ENCODE measurements around the gene CARNS1. TPM values are rescaled to one million over a fixed set of nuclear protein-coding genes. Genes with fewer than 3 reads are reported as not detected.

The CARNS1 gene
- total RNA-seq, 4 donors from 2014 or later = 0.09 to 0.76 (median 0.25) TPM

GRCh38 chr11:67428052-67429001, 12.8 kb downstream of the CARNS1 start, which contains the start of gene RPS6KB2:
Gene RPS6KB2 (plus strand): TSS chr11:67428494. CDS start chr11:67428546, 52 bp downstream.
- peak within 1 kb of the TSS; percentile 85 to 96 (median 90) for H3K4me3 ChIP-seq
- 0% methylated on average over 7 to 33 of the region's 68 CpGs for WGBS, 2 donors
- intact Hi-C loops (cut with DNase I) = no loop called here
- no peaks in the 10 kb centered on the region for H3K27me3 ChIP-seq
- H3K27ac ChIP-seq = peak within 1 kb of the TSS; percentile 93 to 97 (median 95)
- H3K36me3 ChIP-seq = peaks cover 19 to 38% (median 19%) of the 10 kb centered on the region in 3 donors
- H3K9me3 ChIP-seq = no peaks in the 10 kb centered on the region
- TF ChIP-seq CTCF (IDR thresholded peaks at IDR 0.05) (peak in 2 of 6 experiments; percentile 6 to 50), POLR2A (IDR thresholded peaks at IDR 0.05) (peak in 3 of 4 donors; percentile 95 to 96 (median 95))
- H3K4me1 ChIP-seq = peaks cover 17 to 52% (median 22%) of the 10 kb centered on the region in 3 donors
- peak; percentile 94 for DNase-seq

- Histone ChIP-seq H3K4me1 (peaks cover 22 to 56% (median 24%) of the 10 kb centered on the region in 3 donors), H3K9me3 (no peaks in the 10 kb centered on the region), H3K27me3 (no peaks in the 10 kb centered on the region), H3K36me3 (peaks cover 27 to 46% (median 27%) of the 10 kb centered on the region in 3 donors), H3K27ac (peak overlapping the region; percentile 93 to 97 (median 95)), H3K4me3 (peak overlapping the region; percentile 85 to 96 (median 90))
- 22 to 47% methylated on average over 2 to 9 of the region's 12 CpGs for WGBS, 2 donors
- TF ChIP-seq POLR2A (IDR thresholded peaks at IDR 0.05) (peak in 1 of 4 donors; percentile 24), CTCF (IDR thresholded peaks at IDR 0.05) (no peak)
- DNase-seq = no peak
- intact Hi-C loops (cut with DNase I) = no loop called here
These were observed 13.7 kb downstream of the CARNS1 start for GRCh38 chr11:67429038-67429668.

GRCh38 chr11:67429722-67430121, 14.2 kb downstream of the CARNS1 start:
- no peak for DNase-seq
- H3K27ac ChIP-seq = peak overlapping the region; percentile 93 to 97 (median 95)
- H3K27me3 ChIP-seq = no peaks in the 10 kb centered on the region
- 37 to 43% methylated on average over 9 to 11 of the region's 11 CpGs for WGBS, 2 donors
- H3K9me3 ChIP-seq = no peaks in the 10 kb centered on the region
- peaks cover 33 to 51% (median 33%) of the 10 kb centered on the region in 3 donors for H3K36me3 ChIP-seq
- H3K4me1 ChIP-seq = peaks cover 24 to 62% (median 28%) of the 10 kb centered on the region in 3 donors
- no peak for TF ChIP-seq POLR2A (IDR thresholded peaks at IDR 0.05)
- no peak for TF ChIP-seq CTCF (IDR thresholded peaks at IDR 0.05)
- intact Hi-C loops (cut with DNase I) = no loop called here
- peak overlapping the region in 3 of 4 donors; percentile 85 to 95 (median 86) for H3K4me3 ChIP-seq

GRCh38 chr11:67431346-67432249, 16.1 kb downstream of the CARNS1 start:
- TF ChIP-seq POLR2A (IDR thresholded peaks at IDR 0.05) (no peak), CTCF (IDR thresholded peaks at IDR 0.05) (no peak)
- 85 to 89% methylated on average over 20 of the region's 24 CpGs for WGBS, 2 donors
- Histone ChIP-seq H3K9me3 (no peaks in the 10 kb centered on the region), H3K27me3 (no peaks in the 10 kb centered on the region), H3K36me3 (peaks cover 34 to 69% (median 44%) of the 10 kb centered on the region in 3 donors), H3K27ac (no peak overlapping the region), H3K4me3 (no peak overlapping the region), H3K4me1 (peaks cover 39 to 81% (median 42%) of the 10 kb centered on the region in 3 donors)
- no peak for DNase-seq
- intact Hi-C loops (cut with DNase I) = no loop called here

Measured in esophagus squamous epithelium (tissue), 5 donors.